Bronchial smooth muscle cell (primary cell): Measurements from ENCODE around the gene ATPAF1. TPM values are rescaled to one million over a fixed set of nuclear protein-coding genes. Genes with fewer than 3 reads are reported as not detected.

Source experiments
- total RNA-seq: library from RNA; depleted of rRNA; stranded (reverse); fragments of >200 nt; gene quantifications from 2 replicates; pipeline ENCODE4 v1.2.1, GENCODE V29; 2014

Gene ATPAF1
- 41.0 and 45.9 TPM in 2 replicates for total RNA-seq

GRCh38 chr1:46667782-46668760 is at the start of gene ATPAF1:
Gene ATPAF1, minus strand, starts transcription at chr1:46668364. Its CDS starts 42 bp downstream, at chr1:46668322.

GRCh38 chr1:46671554-46671953 is 3.4 kb upstream of the ATPAF1 start, which contains the start of gene TEX38:
Gene TEX38, plus strand, starts transcription at chr1:46671854. Its CDS starts 81 bp downstream, at chr1:46671935.

GRCh38 chr1:46616277-46617107 is 51.7 kb downstream of the ATPAF1 start, which contains the start of gene MOB3C:
Gene MOB3C, minus strand, starts transcription at chr1:46616811. Its CDS starts 3,490 bp downstream, at chr1:46613321.

GRCh38 chr1:46603858-46604549 is 64.2 kb downstream of the ATPAF1 start, which contains the start of gene MKNK1:
Gene MKNK1, minus strand, starts transcription at chr1:46604268. Its CDS starts 20,941 bp downstream, at chr1:46583327.

Other genes with a start within 250 kb of the ATPAF1 start
- gene DMBX1, start 178.5 kb downstream of the ATPAF1 start, total RNA-seq: not detected in 2 replicates
- gene KNCN, start 116.7 kb downstream of the ATPAF1 start, total RNA-seq: not detected in 2 replicates
- gene MKNK1, start 64.1 kb downstream of the ATPAF1 start, total RNA-seq: 16.9 and 20.6 TPM in 2 replicates
- 9.1 and 12.5 TPM in 2 replicates for gene MOB3C, start 51.6 kb downstream of the ATPAF1 start, total RNA-seq
- gene TEX38, start 3.5 kb upstream of the ATPAF1 start, total RNA-seq: not detected in 2 replicates
- gene EFCAB14, start 50.8 kb upstream of the ATPAF1 start, total RNA-seq: 12.3 and 19.4 TPM in 2 replicates
- gene CYP4B1, start 130.7 kb upstream of the ATPAF1 start, total RNA-seq: not detected in 2 replicates